ENCODE measurements around the gene MRPL41.
"Not testable (repeated sequence)": the region's sequence is repeated elsewhere in the genome, so short reads cannot be mapped to it uniquely, and the experiment has no call there.

DNA sequence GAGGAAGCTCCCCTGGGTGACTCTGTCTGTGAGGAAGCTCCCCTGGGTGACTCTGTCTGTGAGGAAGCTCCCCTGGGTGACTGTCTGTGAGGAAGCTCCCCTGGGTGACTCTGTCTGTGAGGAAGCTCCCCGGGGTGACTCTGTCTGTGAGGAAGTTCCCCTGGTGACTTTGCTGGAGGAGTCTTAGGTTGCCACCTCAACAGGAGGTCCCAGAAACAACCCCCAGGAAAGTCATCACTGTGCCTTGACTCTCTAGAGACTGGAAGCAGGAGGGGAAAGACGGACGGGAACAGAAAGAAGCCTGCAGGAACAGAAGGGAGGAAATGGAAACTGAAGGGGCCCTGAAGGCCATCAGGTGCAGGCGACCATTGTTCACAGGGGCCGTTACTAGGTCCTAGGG, 16.8 kb downstream of the MRPL41 start:
- TF ChIP-seq, protein P1, sequence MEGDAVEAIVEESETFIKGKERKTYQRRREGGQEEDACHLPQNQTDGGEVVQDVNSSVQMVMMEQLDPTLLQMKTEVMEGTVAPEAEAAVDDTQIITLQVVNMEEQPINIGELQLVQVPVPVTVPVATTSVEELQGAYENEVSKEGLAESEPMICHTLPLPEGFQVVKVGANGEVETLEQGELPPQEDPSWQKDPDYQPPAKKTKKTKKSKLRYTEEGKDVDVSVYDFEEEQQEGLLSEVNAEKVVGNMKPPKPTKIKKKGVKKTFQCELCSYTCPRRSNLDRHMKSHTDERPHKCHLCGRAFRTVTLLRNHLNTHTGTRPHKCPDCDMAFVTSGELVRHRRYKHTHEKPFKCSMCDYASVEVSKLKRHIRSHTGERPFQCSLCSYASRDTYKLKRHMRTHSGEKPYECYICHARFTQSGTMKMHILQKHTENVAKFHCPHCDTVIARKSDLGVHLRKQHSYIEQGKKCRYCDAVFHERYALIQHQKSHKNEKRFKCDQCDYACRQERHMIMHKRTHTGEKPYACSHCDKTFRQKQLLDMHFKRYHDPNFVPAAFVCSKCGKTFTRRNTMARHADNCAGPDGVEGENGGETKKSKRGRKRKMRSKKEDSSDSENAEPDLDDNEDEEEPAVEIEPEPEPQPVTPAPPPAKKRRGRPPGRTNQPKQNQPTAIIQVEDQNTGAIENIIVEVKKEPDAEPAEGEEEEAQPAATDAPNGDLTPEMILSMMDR (IDR thresholded peaks at IDR 0.05), result not testable (repeated sequence)
- TF ChIP-seq POLR2A (IDR thresholded peaks at IDR 0.05), result not testable (repeated sequence)
